Prostate gland (tissue), 2 donors: Measurements from ENCODE around the gene CTNS.

Experiments
- POLR2A ChIP-seq: fragments of 450-650 bp; IDR thresholded peaks from one replicate; pipeline ENCODE4 v1.6.1; 2016; ENCODE audit warnings: antibody characterized with exemption, mild to moderate bottlenecking
- TF ChIP-seq, protein P1 (sequence below), 4 experiments: fragments of 200-600 bp in 2 of 4; fragments of 450-650 bp in 2 of 4; sonication (generic) in 2 of 4; IDR thresholded peaks; 1 replicate in 3 of 4; 2 replicates in 1 of 4; pipeline ENCODE4 v1.5.1; 2016 to 2019; ENCODE audit warnings: antibody characterized with exemption in 4 of 4, mild to moderate bottlenecking in 2 of 4, moderate library complexity in 2 of 4

DNA sequence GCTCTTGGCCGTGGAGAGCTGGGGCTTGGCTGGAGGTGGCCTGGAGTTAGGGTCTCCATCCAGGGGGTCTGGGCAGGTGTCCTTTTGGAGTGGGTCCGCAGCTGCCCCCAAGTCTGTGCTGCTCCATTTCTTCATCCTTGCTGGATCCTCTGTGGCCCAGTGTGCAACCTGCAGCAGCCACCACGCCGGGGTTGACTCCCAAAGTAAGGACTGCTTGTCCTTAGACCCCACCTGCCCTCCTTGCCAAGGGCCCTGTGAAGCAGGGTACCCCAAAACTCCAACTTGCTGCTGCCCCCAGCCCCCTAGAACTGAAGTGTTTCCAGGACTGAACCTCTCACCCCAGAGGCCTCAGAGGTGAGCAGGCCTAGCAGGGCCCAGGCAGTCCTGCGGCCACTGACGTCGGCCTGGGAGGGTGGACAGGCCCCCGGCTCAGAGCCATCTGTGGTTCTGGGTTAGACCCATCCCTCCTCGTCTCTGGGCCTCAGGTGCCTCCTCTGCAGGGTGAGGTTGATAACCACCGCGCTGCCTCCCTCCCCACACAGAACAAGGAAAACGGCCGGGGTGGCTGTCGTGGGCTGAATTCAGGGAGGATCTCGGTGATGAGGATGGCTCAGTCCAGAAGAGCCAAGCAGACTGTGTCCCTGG, 44.2 kb upstream of the CTNS start:
- TF ChIP-seq, protein P1, sequence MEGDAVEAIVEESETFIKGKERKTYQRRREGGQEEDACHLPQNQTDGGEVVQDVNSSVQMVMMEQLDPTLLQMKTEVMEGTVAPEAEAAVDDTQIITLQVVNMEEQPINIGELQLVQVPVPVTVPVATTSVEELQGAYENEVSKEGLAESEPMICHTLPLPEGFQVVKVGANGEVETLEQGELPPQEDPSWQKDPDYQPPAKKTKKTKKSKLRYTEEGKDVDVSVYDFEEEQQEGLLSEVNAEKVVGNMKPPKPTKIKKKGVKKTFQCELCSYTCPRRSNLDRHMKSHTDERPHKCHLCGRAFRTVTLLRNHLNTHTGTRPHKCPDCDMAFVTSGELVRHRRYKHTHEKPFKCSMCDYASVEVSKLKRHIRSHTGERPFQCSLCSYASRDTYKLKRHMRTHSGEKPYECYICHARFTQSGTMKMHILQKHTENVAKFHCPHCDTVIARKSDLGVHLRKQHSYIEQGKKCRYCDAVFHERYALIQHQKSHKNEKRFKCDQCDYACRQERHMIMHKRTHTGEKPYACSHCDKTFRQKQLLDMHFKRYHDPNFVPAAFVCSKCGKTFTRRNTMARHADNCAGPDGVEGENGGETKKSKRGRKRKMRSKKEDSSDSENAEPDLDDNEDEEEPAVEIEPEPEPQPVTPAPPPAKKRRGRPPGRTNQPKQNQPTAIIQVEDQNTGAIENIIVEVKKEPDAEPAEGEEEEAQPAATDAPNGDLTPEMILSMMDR (IDR thresholded peaks at IDR 0.05), result no peak
- no peak for TF ChIP-seq POLR2A
